ENCODE results near the gene SLC2A10. TPM values are rescaled to one million over a fixed set of nuclear protein-coding genes. Genes with fewer than 3 reads are reported as not detected.

Gene SLC2A10
- polyA plus RNA-seq, 3 donors = 4.5 to 9.1 (median 6.7) TPM

DNA sequence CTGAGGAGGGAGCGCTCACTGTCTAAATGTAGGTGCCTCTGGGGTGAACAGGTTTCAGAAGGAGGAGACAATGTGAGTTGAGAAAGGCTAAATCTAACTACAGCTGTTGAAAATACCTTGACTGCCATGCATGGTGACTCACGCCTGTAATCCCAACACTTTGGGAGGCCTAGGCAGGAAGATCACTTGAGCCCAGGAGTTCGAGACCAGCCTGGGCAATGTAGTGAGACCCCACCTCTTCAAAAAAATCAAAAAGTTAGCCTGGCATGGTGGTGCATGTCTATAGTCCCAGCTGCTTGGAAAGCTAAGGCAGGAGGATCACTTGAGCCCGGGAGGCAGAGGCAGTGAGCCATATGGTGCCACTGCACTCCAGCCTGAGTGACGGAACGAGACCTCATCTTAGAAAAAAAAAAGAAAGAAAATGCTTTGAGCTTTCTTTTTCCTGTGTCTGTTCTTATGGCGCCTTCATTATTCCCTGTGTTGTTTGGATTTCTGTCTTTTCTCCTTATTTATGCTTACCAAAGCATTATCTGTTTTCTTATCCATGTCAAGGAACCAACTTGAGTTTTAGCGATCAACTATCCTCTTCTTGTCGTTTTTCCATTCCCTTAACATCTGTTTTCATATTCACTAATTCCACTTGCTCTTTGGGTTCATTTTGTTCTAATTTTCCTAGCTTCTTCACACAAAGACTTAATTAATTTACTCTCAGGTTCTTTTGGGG, 8.5 kb downstream of the SLC2A10 start:
- WGBS, 3 donors = 94 to 98% (median 94%) methylated on average over 9 of the region's 9 CpGs
- no peak overlapping the region for H3K27ac ChIP-seq (ENCODE audit: low read depth, low read length)

DNA sequence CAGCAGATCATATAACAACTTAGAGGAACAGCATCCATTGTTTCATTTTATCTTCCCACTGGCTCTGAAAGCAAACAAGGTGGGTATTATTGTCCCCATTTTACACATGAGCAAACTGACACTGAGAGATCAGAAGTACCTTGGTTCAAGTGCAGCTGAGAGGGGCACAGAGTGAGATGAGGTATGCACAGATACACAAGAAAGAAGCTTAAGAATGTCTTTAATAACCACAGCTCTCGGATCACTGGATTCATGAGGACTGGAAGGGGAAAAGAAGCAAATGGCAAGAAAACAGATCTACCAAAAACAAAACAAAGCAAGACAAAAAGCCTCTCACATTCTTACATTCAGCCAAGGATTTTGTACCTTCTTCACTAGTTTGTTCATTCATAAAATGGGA, 10.6 kb downstream of the SLC2A10 start:
- WGBS, 3 donors = 92 to 96% (median 92%) methylated on average over 1 of the region's 1 CpG
- H3K27ac ChIP-seq (ENCODE audit: low read depth, low read length) = no peak overlapping the region

DNA sequence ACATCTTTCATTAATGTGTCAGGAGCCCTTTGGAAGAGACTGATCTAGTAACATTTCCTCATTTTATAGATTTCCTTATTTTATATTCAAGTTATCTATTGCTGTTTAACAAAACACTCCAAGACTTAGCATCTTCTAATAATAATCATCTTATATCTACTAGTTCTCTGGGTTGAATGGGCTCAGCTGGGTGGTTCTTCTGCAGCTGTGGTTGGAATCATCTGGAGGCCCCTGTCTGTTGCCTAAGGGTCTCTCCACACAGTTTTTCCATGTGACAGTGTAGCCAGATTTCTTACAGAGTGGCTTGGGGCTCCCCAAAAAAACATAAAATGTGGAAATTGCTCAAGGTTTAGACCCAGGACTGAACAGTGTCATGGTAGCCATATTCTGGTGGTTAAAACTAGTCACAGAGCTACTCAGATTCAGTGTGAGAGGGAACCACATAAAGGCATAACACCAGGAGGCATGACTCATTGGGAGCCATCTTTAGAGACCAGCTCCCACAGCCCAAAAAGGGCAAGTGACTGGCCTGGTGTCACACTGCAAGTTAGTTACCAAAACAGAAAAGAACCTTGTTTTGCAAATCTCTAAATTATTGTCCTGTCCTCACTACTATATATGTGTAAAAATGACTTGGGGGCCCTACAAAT, 11.5 kb downstream of the SLC2A10 start:
- no peak overlapping the region for H3K27ac ChIP-seq (ENCODE audit: low read depth, low read length)

DNA sequence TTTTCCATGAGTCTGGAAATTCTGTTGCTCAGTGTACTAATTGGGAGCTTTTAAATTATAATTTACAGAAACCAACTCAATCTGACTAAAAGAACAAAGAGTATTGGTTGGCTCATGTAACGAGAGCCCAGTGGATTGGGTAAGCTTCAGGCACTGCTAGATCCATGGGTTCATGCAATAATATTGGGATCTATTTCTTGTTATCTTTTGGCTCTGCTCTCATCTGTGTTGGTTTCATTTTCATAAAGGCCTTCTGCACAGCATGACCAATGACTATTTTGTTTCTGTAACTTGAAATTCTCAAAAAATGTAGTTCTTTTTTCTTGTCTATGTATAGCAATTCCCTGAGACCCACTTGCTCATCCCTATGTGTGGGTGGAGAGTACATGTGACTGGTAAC, 12.0 kb downstream of the SLC2A10 start:
- WGBS, 3 donors = 80 to 97% (median 94%) methylated on average over 1 of the region's 1 CpG
- no peak overlapping the region for H3K27ac ChIP-seq (ENCODE audit: low read depth, low read length)

DNA sequence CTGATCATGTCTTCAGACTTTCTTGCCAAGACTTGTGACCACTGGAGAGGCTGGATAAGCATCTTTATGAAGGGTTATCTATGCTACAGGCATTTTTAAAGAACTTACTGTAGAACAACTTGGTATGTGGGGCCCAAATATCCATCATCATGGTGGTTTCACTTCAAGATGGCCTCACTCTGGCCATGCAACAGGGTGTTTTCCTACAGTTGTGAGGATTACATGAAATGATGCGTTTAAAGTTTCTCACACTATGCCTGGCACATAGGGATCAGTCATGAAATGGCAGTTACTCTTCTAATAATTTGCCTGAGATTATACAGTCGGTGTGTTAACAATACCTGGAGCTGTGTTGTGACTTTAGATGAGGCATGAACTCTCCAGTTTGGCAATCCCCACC, 13.0 kb downstream of the SLC2A10 start:
- 97 to 100% (median 99%) methylated on average over 2 of the region's 2 CpGs for WGBS, 3 donors
- no peak overlapping the region for H3K27ac ChIP-seq (ENCODE audit: low read depth, low read length)

DNA sequence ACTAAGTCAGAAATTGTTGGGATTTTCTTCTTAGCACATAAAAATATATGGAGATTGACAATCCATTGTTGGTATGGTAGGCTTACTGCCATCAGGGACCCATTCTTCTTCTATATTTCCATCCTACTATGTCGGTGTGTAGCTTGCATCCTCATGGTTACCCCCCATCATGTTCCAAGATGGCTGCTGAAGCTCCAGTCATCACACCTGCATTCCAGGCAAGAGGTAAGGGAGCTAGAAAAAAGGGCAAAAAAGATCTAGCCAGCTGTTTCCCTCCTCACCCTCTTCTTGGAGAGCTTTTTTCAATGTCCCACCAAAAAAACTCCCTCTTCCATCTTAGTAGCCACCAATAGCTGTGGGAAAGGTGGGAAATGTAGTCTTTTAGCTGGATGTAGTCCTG, 13.6 kb downstream of the SLC2A10 start:
- WGBS, 3 donors = 93 to 96% (median 96%) methylated on average over 1 of the region's 1 CpG
- no peak overlapping the region for H3K27ac ChIP-seq (ENCODE audit: low read depth, low read length)

DNA sequence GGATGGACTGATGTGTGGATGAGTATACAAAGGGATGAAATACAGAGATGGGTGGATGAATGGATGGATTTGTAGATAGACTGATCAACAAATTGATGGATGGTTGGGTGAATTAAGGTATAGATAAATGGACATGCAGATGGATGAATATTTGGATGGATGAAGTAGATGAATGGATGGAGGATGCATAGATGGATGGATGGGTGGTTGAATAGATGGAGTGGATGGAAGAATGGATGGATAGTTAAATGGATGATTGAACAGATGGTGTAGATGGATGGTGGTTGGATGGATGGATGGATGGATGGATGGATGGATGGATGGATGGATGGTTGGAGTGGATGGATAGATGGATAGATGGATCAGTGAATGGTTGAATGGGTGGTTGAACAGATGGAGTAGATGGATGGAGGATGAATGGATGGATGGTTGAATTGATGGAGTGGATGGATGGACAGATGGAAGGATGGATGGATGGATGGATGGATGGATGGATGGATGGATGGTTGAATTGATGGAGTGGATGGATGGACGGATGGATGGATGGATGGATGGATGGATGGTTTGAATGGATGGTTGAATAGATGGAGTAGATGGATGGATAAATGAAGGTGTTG, 15.0 kb downstream of the SLC2A10 start:
- no peak overlapping the region for H3K27ac ChIP-seq (ENCODE audit: low read depth, low read length)
- 43 to 70% (median 59%) methylated on average over 1 of the region's 1 CpG for WGBS, 3 donors

DNA sequence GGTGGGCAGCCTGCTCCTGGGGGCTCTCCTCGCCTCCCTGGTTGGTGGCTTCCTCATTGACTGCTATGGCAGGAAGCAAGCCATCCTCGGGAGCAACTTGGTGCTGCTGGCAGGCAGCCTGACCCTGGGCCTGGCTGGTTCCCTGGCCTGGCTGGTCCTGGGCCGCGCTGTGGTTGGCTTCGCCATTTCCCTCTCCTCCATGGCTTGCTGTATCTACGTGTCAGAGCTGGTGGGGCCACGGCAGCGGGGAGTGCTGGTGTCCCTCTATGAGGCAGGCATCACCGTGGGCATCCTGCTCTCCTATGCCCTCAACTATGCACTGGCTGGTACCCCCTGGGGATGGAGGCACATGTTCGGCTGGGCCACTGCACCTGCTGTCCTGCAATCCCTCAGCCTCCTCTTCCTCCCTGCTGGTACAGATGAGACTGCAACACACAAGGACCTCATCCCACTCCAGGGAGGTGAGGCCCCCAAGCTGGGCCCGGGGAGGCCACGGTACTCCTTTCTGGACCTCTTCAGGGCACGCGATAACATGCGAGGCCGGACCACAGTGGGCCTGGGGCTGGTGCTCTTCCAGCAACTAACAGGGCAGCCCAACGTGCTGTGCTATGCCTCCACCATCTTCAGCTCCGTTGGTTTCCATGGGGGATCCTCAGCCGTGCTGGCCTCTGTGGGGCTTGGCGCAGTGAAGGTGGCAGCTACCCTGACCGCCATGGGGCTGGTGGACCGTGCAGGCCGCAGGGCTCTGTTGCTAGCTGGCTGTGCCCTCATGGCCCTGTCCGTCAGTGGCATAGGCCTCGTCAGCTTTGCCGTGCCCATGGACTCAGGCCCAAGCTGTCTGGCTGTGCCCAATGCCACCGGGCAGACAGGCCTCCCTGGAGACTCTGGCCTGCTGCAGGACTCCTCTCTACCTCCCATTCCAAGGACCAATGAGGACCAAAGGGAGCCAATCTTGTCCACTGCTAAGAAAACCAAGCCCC, 16.0 kb downstream of the SLC2A10 start:
- WGBS, 3 donors = 94 to 96% (median 95%) methylated on average over 26 to 27 of the region's 27 CpGs
- no peak overlapping the region for H3K27ac ChIP-seq (ENCODE audit: low read depth, low read length)

DNA sequence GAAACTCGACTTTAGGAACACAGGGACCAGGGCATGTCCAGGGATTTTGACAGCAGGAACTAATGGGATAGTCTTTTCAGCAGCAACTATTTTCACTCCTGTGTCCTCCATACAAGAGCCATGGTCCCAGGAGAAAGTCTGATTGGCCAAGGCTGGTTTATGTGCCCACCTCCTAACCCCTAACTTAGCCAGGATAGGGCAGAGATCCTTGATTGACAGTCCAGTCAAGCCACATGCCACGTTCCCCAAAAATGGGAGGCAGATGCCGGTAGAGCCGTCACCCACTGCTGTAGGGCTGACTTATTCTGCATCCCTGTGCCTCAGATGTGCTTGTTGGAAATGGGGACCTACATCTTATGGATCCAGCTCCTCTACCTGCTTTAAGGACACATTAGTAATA, 22.3 kb downstream of the SLC2A10 start:
- 85 to 86% (median 85%) methylated on average over 4 of the region's 4 CpGs for WGBS, 3 donors
- no peak overlapping the region for H3K27ac ChIP-seq (ENCODE audit: low read depth, low read length)

DNA sequence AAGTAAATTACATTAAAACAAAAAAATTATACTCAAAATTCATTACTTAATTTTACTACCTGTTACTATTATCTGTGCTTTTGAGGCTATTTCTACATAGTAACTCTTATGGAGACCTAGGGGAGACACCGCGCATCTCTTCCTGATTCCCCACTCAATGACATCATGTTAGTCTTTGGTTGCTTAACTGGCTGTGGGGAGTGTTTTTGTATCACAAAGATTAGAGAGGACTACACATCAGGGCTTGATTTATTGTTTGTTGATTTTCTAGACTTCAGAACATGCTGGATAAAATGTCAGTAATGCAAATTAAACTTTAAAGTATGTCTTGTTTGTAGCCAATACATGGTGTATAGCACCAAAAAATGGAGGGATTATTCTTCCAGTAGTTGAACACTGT, 26.0 kb downstream of the SLC2A10 start:
- WGBS, 3 donors = 95 to 100% (median 96%) methylated on average over 2 of the region's 2 CpGs
- no peak overlapping the region for H3K27ac ChIP-seq (ENCODE audit: low read depth, low read length)

DNA sequence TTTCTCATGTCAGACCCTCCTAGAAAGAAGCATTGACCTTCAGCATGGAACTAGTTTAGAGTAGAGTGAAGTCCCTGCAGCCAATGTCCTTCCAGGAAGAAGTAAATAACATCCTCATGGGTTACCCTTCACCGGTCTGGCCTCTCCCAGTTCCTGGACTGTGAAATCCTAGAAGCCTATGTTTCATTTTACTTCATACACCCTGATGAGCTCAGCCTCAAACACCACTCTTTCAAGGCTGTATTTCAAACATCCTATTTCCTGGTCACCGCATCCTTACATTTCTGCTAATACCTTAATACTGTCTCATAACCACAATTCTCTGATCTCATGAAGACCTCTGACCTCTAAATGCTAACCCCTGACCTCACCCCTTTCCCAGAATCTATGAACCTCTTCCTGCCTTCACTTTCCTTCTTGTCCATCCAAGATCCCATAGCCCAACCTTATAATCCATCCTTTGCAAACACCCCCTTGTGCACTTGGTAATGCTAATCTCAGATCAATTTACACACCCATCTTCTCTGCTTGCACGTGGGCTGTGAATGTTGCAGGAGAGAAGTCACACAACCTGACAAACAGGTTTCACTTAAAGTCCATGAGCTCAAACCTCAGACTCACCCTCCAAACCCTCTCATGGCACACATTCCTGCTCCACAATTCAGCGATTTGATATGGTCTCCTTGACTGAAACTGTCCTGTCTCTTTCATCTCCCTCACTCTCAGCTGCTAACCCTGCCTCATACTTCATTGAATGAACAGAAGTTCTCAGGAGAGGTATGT, 30.2 kb downstream of the SLC2A10 start:
- H3K27ac ChIP-seq (ENCODE audit: low read depth, low read length) = no peak overlapping the region
- 54 to 76% (median 72%) methylated on average over 4 of the region's 4 CpGs for WGBS, 3 donors

DNA sequence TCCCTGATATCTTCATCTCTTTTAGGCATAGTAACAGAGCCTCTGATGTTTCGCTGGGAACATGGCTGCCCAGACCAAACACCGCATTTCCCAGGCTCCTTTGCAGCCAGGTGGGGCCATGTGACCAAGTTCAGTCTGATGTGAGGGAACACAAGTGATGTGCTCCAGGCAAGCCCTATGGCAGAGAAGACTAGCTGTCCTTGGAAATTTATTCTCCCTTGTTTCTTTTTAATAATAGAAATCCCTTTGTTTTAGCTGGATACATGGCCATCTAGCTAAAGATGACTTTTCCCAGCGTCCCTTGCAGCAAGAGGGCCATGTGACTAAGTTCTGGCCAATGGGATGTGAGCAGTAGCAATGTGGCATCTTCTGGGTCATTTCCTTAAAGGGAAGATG, 30.8 kb downstream of the SLC2A10 start:
- no peak overlapping the region for H3K27ac ChIP-seq (ENCODE audit: low read depth, low read length)
- WGBS, 3 donors = 87 to 96% (median 93%) methylated on average over 3 of the region's 3 CpGs

DNA sequence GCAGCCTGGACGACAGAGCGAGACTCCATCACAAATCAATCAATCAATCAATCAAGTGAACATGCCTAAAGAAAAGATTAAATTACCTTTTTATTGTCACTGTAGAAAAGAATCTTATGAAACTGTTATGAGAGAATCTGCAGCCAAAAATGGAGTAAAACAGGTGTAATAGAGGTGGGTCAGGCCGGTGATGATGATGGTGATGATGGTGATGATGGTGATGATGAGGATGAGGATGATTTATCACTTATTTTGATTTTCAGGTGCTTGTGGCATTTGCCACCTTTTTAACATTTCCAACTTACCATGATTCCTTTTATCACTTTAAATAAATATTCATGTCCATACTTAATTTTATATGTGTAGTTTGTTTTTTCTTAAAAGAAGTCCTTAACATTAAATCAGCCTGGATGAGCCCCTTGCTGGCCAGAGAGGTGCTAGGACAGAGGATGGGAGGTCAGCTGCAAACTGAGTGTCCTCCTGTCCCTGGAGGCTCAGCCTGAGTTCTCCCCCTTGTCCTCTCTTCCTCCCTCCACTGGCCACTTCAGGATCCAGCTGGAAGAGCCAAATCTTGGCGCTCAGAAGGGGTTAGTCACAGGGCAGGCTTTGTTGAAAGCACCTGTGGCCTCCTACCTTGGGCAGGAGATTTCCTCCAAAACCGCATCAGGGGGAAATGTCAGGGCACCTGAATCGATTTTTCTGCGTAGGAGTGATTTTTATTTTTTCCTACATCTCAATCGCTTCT, 32.6 kb downstream of the SLC2A10 start:
- 68 to 75% (median 71%) methylated on average over 8 of the region's 8 CpGs for WGBS, 3 donors
- no peak overlapping the region for H3K27ac ChIP-seq (ENCODE audit: low read depth, low read length)

DNA sequence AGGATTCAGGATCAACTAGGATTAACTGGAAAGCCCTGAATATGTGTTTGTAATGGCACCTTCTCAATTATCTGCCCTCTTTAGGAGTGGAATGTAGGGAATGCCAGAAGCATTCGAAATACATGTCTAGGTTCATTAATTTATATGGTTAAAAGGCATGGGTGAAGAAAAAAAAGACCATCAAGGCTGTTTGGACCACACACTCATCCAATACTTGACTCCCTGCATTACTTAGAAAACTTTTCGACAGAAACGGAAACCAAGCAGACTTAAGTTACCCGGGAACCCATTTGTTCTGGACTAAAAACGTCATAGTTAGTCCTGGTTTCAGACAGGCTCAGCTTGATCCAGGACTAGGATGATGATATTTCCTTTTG, 33.2 kb downstream of the SLC2A10 start:
- 61 to 73% (median 65%) methylated on average over 5 of the region's 5 CpGs for WGBS, 3 donors
- no peak overlapping the region for H3K27ac ChIP-seq (ENCODE audit: low read depth, low read length)

DNA sequence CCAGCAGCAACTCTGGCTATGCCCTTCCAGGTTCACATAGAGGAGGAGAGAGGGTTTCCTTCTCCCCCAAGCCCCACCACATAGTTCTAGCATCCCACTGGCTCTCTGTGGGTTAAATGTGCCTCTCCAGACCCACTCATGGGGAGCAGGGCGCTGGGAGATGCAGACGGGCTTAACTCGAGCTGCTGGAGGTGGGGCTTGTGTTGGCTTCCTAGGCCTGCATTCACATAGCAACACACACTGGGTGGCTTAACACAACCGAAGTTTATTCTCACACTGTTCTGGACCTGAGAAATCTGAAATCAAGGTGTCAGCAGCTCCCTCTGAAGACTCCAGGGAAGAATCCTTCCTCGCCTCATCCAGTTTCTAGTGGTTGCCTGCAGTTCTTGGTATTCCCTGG, 33.6 kb downstream of the SLC2A10 start:
- H3K27ac ChIP-seq (ENCODE audit: low read depth, low read length) = no peak overlapping the region
- WGBS, 3 donors = 50 to 55% (median 53%) methylated on average over 5 of the region's 5 CpGs

DNA sequence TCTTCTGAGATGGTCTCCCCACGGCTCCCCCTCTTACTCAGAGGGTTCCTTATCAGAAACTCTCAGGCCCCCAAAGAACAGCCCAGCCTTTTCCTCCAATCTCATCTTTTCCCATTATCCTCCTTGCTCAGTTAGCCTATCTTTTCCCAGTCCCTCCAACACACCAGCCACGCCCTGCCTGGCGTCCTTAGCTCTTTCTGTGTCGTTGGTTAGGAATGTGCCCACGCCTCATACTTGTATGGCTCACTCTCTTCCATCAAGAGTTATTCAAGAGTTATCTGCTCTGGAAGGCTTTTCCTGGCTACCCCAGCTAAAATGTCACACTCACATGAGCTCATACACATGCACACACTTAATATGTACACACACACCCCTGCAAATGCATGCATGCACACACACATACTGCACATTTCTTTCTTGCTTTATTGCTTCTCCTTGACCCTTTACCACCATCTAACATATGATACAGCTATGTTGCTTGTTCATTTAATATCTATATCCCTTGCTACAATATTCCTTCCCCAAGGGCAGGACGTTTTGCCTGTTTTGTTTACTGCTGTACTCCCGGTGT, 37.6 kb downstream of the SLC2A10 start:
- no peak overlapping the region for H3K27ac ChIP-seq (ENCODE audit: low read depth, low read length)
- 51 to 55% (median 51%) methylated on average over 7 of the region's 7 CpGs for WGBS, 3 donors

DNA sequence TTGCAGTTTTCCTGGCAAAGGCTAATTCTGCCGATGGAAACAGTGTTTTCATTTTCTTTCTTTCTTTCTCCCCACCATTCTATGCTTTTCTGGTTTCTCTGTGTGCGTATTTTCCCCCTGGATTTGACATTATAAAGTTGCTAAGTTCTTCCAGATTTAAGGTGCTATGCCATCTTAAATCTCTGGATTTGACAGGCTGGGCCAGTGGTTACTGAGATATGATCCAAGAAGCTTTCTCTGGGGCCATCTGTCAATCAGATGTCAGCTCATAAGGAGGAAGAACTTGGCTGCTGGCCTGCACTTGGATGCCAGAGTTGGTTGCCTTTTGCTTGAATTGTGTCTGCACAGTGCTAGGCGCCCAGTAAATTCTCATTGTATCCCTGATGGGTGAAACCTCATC, 39.7 kb downstream of the SLC2A10 start:
- H3K27ac ChIP-seq (ENCODE audit: low read depth, low read length) = no peak overlapping the region
- WGBS, 3 donors = 79 to 81% (median 79%) methylated on average over 3 of the region's 3 CpGs
